Adrenal gland (tissue), 5 donors: ENCODE data around the gene ALDH3A2.

Source experiments
- CTCF ChIP-seq, 6 experiments: fragments of 450-650 bp in 4 of 6; fragments of 200-600 bp in 2 of 6; sonication (generic) in 1 of 6; IDR thresholded peaks; 1 replicate in 5 of 6; 2 replicates in 1 of 6; pipeline versions ENCODE4 v1.5.1 to v1.8.0; 2016 to 2021; ENCODE audit warnings: antibody characterized with exemption in 6 of 6, mild to moderate bottlenecking in 2 of 6, moderate library complexity in 1 of 6
- POLR2A ChIP-seq, 2 donors: fragments of 450-650 bp; IDR thresholded peaks; one replicate each; pipeline ENCODE4 v1.6.1; 2017; ENCODE audit warnings: antibody characterized with exemption in 2 of 2, mild to moderate bottlenecking in 2 of 2, moderate library complexity in 1 of 2
- donor health status: DM: no; HTN: no; CAD: no.

DNA sequence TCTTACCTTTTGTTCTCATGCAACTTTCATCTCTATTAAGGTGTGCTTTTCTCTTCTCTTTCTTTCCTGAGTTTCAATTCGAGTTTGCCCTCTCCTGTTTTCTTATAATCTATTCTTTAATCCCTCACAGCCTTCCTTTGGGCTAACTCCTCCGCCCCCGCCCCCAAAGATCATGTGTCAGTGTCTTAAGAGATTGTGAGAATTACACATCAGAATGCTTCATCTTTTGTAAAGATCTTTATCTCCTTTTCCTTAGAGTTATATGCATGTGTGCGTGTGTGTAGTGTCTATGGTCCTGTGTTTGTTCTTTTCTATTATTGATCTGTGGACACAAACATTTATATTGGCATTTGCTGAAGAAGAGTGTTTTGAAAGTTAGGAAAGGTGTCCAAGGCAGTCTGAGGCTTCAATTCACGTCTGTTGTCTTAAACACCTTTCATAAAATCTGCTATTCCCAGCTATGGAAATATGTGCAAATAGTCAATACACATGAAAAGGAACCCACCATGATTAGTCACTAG, 6.1 kb upstream of the ALDH3A2 start:
- TF ChIP-seq CTCF (IDR thresholded peaks at IDR 0.05) (no peak), POLR2A (IDR thresholded peaks at IDR 0.05) (no peak)
